Heart left ventricle (tissue), 13 donors: ENCODE data around the gene WASL.

ENCODE experiments used
- CTCF ChIP-seq, 12 donors: fragments of 200-600 bp; sonication (generic) in 4 of 12; IDR thresholded peaks; one replicate each; pipeline versions ENCODE4 v1.5.0 to v1.8.0; 2018 to 2022; ENCODE audit warnings: antibody characterized with exemption in 12 of 12, mild to moderate bottlenecking in 5 of 12
- POLR2A ChIP-seq, 2 donors: fragments of 450-650 bp; IDR thresholded peaks; one replicate each; pipeline ENCODE4 v1.6.1; 2017; ENCODE audit warnings: antibody characterized with exemption in 2 of 2, mild to moderate bottlenecking in 2 of 2, moderate library complexity in 2 of 2
- donor health status: ischemic (EF 13 %, LVEDD 7.1; RV severe dilation, severe dysfunction).
- donor health status: DM: no; HTN: yes; CAD: no.
- donor health status: DM: no; HTN: no; CAD: no.
- donor health status: ischemic (EF 25% LVEDD 6.9; RV normal size, moderate dysfunction).
- donor health status: ischemic (EF 25% LVEDD 5.7; RV mildly dilated, moderate dysfunction).
- donor health status: ischemic (EF 35%, LVEDD 5.7; RV mildly dilated, moderate dysfunction).
- donor health status: nonischemic (EF 11% LVEDD 7.7; RV severe dilation, severe dysfunction).
- donor health status: DM: yes; HTN: yes; CAD: no.
- donor health status: PGD.
- donor health status: ischemic (EF 29% LVEDD 5.4; RV normal size, mild dysfunction).
- donor health status: nonischemic (EF 23%, LVEDD 6.1; RV moderate dilation, normal function).

- TF ChIP-seq CTCF (IDR thresholded peaks at IDR 0.05) (no peak), POLR2A (IDR thresholded peaks at IDR 0.05) (no peak)
Observed at GRCh38 chr7:123657304-123657685, 91.5 kb downstream of the WASL start.
